Measurements from ENCODE around the gene PRDM12.

Gene PRDM12

GRCh38 chr9:130639124-130639765 is 25.1 kb upstream of the PRDM12 start:
- Histone ChIP-seq H3K4me2 (ENCODE audit: insufficient read depth, low read length, poor library complexity, severe bottlenecking) (no peak overlapping the region), H3K79me1 (ENCODE audit: low read depth, low read length) (peaks cover under 1% of the 10 kb centered on the region), H2BK120ac (ENCODE audit: low read depth, low read length) (no peak overlapping the region), H3K27me3 (ENCODE audit: control insufficient read depth in 3 of 3, insufficient read depth in 3 of 3, low read depth in 1 of 3, low read length in 3 of 3) (peaks cover 0 to 3% (median 0%) of the 10 kb centered on the region in 3 experiments), H3K14ac (ENCODE audit: low read length) (no peak overlapping the region), H3K18ac (ENCODE audit: low read length) (peak overlapping the region; percentile 17), H2BK5ac (ENCODE audit: low read length) (no peak overlapping the region), H2BK12ac (ENCODE audit: low read length) (no peak overlapping the region), H3K36me3 (replicated peaks in 1 of 2; ENCODE audit: control insufficient read depth in 2 of 2, insufficient read depth in 2 of 2, low read length in 2 of 2) (peaks cover 20 to 46% of the 10 kb centered on the region in 2 donors), H3K27ac (replicated peaks; ENCODE audit: low read length) (no peak overlapping the region), H3K9me3 (replicated peaks in 1 of 2; ENCODE audit: control insufficient read depth in 2 of 2, insufficient read depth in 1 of 2, low read depth in 1 of 2, low read length in 2 of 2) (no peaks in the 10 kb centered on the region), H4K91ac (ENCODE audit: low read depth, low read length, poor library complexity) (no peak overlapping the region), H3K23ac (ENCODE audit: low read depth, low read length, poor library complexity) (no peak overlapping the region), H3K4me3 (ENCODE audit: low read length in 2 of 2) (no peak overlapping the region), H2BK15ac (ENCODE audit: low read length) (no peak overlapping the region), H2AFZ (ENCODE audit: low read length) (no peak overlapping the region), H3K9ac (ENCODE audit: low read depth, low read length, poor library complexity) (no peak overlapping the region), H3K4ac (ENCODE audit: low read length) (no peak overlapping the region), H2AK5ac (ENCODE audit: low read depth, low read length) (no peak overlapping the region), H3K4me1 (ENCODE audit: control insufficient read depth in 2 of 2, insufficient read depth in 1 of 2, low read depth in 1 of 2, low read length in 2 of 2) (peaks cover 0 to 11% of the 10 kb centered on the region in 2 donors), H4K8ac (ENCODE audit: low read depth, low read length) (no peak overlapping the region)
- no CpG with 5 or more reads among the region's 20 CpGs for WGBS, 2 donors (ENCODE audit: extremely low coverage in 2 of 2, insufficient read length in 2 of 2, insufficient replicate concordance in 1 of 2)
- DNase-seq (ENCODE audit: low spot score), result no peak

DNA sequence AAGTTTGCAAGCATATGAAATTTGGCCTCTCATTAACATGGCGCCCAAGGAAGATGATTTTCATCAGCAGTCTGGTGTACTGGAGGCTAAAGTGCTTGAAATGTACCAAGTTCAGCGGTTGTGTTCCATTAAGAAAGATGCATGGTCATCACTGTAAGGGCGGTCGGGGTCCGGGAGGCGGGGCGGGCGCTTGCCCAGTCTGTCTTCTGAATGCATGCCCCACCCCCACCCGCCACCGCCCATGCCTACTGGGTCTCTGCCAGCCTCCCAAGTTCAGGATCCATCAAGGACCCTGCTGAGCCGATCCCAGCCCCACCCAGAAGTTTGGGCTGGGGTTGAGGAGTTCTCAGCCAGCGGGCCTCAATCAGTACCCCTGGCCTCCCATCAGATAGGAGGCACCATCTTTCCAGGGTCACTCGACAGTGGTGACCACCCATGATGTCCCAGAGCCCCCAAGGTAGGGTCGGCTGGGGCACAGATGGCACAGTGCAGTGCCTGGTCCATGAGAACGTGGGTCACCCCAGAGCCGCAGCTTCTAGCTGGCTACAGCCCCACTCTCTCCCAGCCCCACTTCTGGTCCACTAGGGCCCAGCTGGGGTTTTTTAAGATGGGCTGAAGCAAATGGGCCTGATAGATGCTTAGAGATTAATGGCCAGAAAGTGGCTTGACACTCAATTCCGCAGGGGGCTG is 24.4 kb upstream of the PRDM12 start:
- H3K23ac ChIP-seq (ENCODE audit: low read depth, low read length, poor library complexity), result no peak overlapping the region
- H3K9me3 ChIP-seq (replicated peaks in 1 of 2; ENCODE audit: control insufficient read depth in 2 of 2, insufficient read depth in 1 of 2, low read depth in 1 of 2, low read length in 2 of 2), result no peaks in the 10 kb centered on the region
- no peak overlapping the region for H2AFZ ChIP-seq (ENCODE audit: low read length)
- peak overlapping the region; percentile 48 for H3K18ac ChIP-seq (ENCODE audit: low read length)
- peak overlapping the region; percentile 86 for H2AK5ac ChIP-seq (ENCODE audit: low read depth, low read length)
- H4K8ac ChIP-seq (ENCODE audit: low read depth, low read length), result no peak overlapping the region
- H3K4me1 ChIP-seq (ENCODE audit: control insufficient read depth in 2 of 2, insufficient read depth in 1 of 2, low read depth in 1 of 2, low read length in 2 of 2), result peaks cover 0 to 11% of the 10 kb centered on the region in 2 donors
- no peak overlapping the region for H3K27ac ChIP-seq (replicated peaks; ENCODE audit: low read length)
- no peak overlapping the region for H2BK5ac ChIP-seq (ENCODE audit: low read length)
- H3K79me1 ChIP-seq (ENCODE audit: low read depth, low read length), result no peaks in the 10 kb centered on the region
- H3K9ac ChIP-seq (ENCODE audit: low read depth, low read length, poor library complexity), result no peak overlapping the region
- no peak overlapping the region for H3K4ac ChIP-seq (ENCODE audit: low read length)
- peaks cover 16 to 39% of the 10 kb centered on the region in 2 donors for H3K36me3 ChIP-seq (replicated peaks in 1 of 2; ENCODE audit: control insufficient read depth in 2 of 2, insufficient read depth in 2 of 2, low read length in 2 of 2)
- peak overlapping the region; percentile 1 for H2BK15ac ChIP-seq (ENCODE audit: low read length)
- no peak overlapping the region for H3K4me3 ChIP-seq (ENCODE audit: low read length in 2 of 2)
- no peak overlapping the region for H2BK120ac ChIP-seq (ENCODE audit: low read depth, low read length)
- no peak overlapping the region for H4K91ac ChIP-seq (ENCODE audit: low read depth, low read length, poor library complexity)
- WGBS, 2 donors (ENCODE audit: extremely low coverage in 2 of 2, insufficient read length in 2 of 2, insufficient replicate concordance in 1 of 2), result no CpG with 5 or more reads among the region's 17 CpGs
- H3K4me2 ChIP-seq (ENCODE audit: insufficient read depth, low read length, poor library complexity, severe bottlenecking), result no peak overlapping the region
- no peak for DNase-seq (ENCODE audit: low spot score)
- peak overlapping the region; percentile 21 for H3K14ac ChIP-seq (ENCODE audit: low read length)
- H3K27me3 ChIP-seq (ENCODE audit: control insufficient read depth in 3 of 3, insufficient read depth in 3 of 3, low read depth in 1 of 3, low read length in 3 of 3), result peaks cover 0 to 3% (median 0%) of the 10 kb centered on the region in 3 experiments
- H2BK12ac ChIP-seq (ENCODE audit: low read length), result peak overlapping the region; percentile 41

DNA sequence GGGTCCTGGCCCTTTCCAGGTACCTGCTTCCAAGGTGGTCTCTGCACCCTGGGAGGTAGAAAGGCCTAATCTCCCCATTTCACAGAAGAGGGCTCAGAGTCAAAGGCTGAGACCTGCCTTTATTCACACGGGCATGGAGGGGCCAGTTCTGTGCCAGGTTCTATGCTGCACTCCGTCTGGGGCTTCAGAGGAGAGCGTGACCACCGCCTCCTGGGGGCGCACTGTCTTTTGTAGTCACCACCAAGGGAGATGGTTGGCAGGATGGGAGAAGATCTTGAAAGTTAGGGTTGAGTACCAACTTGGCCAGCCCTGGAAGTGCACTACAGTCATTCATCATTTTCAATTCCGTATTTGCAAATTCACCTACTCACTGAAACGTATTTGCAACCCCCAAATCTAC is 23.7 kb upstream of the PRDM12 start:
- no peak overlapping the region for H2BK5ac ChIP-seq (ENCODE audit: low read length)
- no peak overlapping the region for H3K4me2 ChIP-seq (ENCODE audit: insufficient read depth, low read length, poor library complexity, severe bottlenecking)
- no peak for DNase-seq (ENCODE audit: low spot score)
- no peak overlapping the region for H4K91ac ChIP-seq (ENCODE audit: low read depth, low read length, poor library complexity)
- no peaks in the 10 kb centered on the region for H3K9me3 ChIP-seq (replicated peaks in 1 of 2; ENCODE audit: control insufficient read depth in 2 of 2, insufficient read depth in 1 of 2, low read depth in 1 of 2, low read length in 2 of 2)
- peak overlapping the region; percentile 73 for H2BK12ac ChIP-seq (ENCODE audit: low read length)
- no peak overlapping the region for H3K4ac ChIP-seq (ENCODE audit: low read length)
- H2AFZ ChIP-seq (ENCODE audit: low read length), result no peak overlapping the region
- H3K18ac ChIP-seq (ENCODE audit: low read length), result no peak overlapping the region
- H2AK5ac ChIP-seq (ENCODE audit: low read depth, low read length), result peak overlapping the region; percentile 86
- no peak overlapping the region for H4K8ac ChIP-seq (ENCODE audit: low read depth, low read length)
- peaks cover 13 to 33% of the 10 kb centered on the region in 2 donors for H3K36me3 ChIP-seq (replicated peaks in 1 of 2; ENCODE audit: control insufficient read depth in 2 of 2, insufficient read depth in 2 of 2, low read length in 2 of 2)
- H3K4me3 ChIP-seq (ENCODE audit: low read length in 2 of 2), result no peak overlapping the region
- H3K27ac ChIP-seq (replicated peaks; ENCODE audit: low read length), result no peak overlapping the region
- H2BK15ac ChIP-seq (ENCODE audit: low read length), result no peak overlapping the region
- no peak overlapping the region for H3K23ac ChIP-seq (ENCODE audit: low read depth, low read length, poor library complexity)
- no peak overlapping the region for H2BK120ac ChIP-seq (ENCODE audit: low read depth, low read length)
- H3K9ac ChIP-seq (ENCODE audit: low read depth, low read length, poor library complexity), result no peak overlapping the region
- WGBS, 2 donors (ENCODE audit: extremely low coverage in 2 of 2, insufficient read length in 2 of 2, insufficient replicate concordance in 1 of 2), result no CpG with 5 or more reads among the region's 7 CpGs
- H3K79me1 ChIP-seq (ENCODE audit: low read depth, low read length), result no peaks in the 10 kb centered on the region
- H3K27me3 ChIP-seq (ENCODE audit: control insufficient read depth in 3 of 3, insufficient read depth in 3 of 3, low read depth in 1 of 3, low read length in 3 of 3), result peaks cover 0 to 3% (median 0%) of the 10 kb centered on the region in 3 experiments
- H3K4me1 ChIP-seq (ENCODE audit: control insufficient read depth in 2 of 2, insufficient read depth in 1 of 2, low read depth in 1 of 2, low read length in 2 of 2), result peaks cover 0 to 11% of the 10 kb centered on the region in 2 donors
- H3K14ac ChIP-seq (ENCODE audit: low read length), result peak overlapping the region; percentile 94

DNA sequence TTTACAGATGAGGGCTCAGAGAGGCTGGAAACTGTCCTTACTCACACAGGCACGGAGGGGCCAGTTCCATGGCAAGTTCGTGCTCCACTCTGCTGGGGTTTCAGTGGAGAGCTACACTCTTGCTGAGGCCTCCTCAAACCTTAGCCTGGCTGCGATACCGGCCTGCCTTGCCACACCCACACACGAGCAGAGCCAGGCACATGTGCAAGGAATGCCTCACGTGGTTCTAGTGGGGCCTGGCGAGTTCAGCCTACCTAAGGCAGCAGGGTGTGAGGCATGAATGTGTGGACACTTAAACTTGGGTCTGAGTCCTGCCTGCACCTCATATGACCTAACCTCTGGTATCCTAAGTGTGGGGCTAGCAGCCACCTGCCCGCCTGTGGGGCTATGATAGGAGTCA is 21.5 kb upstream of the PRDM12 start:
- Histone ChIP-seq H3K36me3 (replicated peaks in 1 of 2; ENCODE audit: control insufficient read depth in 2 of 2, insufficient read depth in 2 of 2, low read length in 2 of 2) (peaks cover 4 to 10% of the 10 kb centered on the region in 2 donors), H2BK12ac (ENCODE audit: low read length) (peak overlapping the region; percentile 14), H2AFZ (ENCODE audit: low read length) (no peak overlapping the region), H3K18ac (ENCODE audit: low read length) (peak overlapping the region; percentile 38), H3K4me2 (ENCODE audit: insufficient read depth, low read length, poor library complexity, severe bottlenecking) (no peak overlapping the region), H3K9ac (ENCODE audit: low read depth, low read length, poor library complexity) (no peak overlapping the region), H3K4ac (ENCODE audit: low read length) (no peak overlapping the region), H3K14ac (ENCODE audit: low read length) (peak overlapping the region; percentile 14), H3K4me1 (ENCODE audit: control insufficient read depth in 2 of 2, insufficient read depth in 1 of 2, low read depth in 1 of 2, low read length in 2 of 2) (peaks cover 0 to 11% of the 10 kb centered on the region in 2 donors), H2BK15ac (ENCODE audit: low read length) (peak overlapping the region; percentile 9), H2AK5ac (ENCODE audit: low read depth, low read length) (no peak overlapping the region), H3K9me3 (replicated peaks in 1 of 2; ENCODE audit: control insufficient read depth in 2 of 2, insufficient read depth in 1 of 2, low read depth in 1 of 2, low read length in 2 of 2) (no peaks in the 10 kb centered on the region), H3K4me3 (ENCODE audit: low read length in 2 of 2) (no peak overlapping the region), H3K79me1 (ENCODE audit: low read depth, low read length) (no peaks in the 10 kb centered on the region), H3K27ac (replicated peaks; ENCODE audit: low read length) (no peak overlapping the region), H2BK120ac (ENCODE audit: low read depth, low read length) (no peak overlapping the region), H4K91ac (ENCODE audit: low read depth, low read length, poor library complexity) (no peak overlapping the region), H2BK5ac (ENCODE audit: low read length) (no peak overlapping the region), H3K23ac (ENCODE audit: low read depth, low read length, poor library complexity) (peak overlapping the region; percentile 25), H3K27me3 (ENCODE audit: control insufficient read depth in 3 of 3, insufficient read depth in 3 of 3, low read depth in 1 of 3, low read length in 3 of 3) (peaks cover 0 to 3% (median 0%) of the 10 kb centered on the region in 3 experiments), H4K8ac (ENCODE audit: low read depth, low read length) (peak overlapping the region; percentile 43)
- DNase-seq (ENCODE audit: low spot score), result no peak
- no CpG with 5 or more reads among the region's 8 CpGs for WGBS, 2 donors (ENCODE audit: extremely low coverage in 2 of 2, insufficient read length in 2 of 2, insufficient replicate concordance in 1 of 2)
